Ishikawa (cell line): Measurements from ENCODE around the gene AKNA.

ENCODE experiments used
- CEBPB ChIP-seq: IDR thresholded peaks from 2 replicates; pipeline ENCODE4 v1.6.1; 2012
- CREB1 ChIP-seq: IDR thresholded peaks from 2 replicates; pipeline ENCODE4 v1.6.1; 2012; ENCODE audit warnings: low read depth
- EP300 ChIP-seq: IDR thresholded peaks from 2 replicates; pipeline ENCODE4 v1.6.1; 2012; ENCODE audit warnings: borderline replicate concordance
- FOXM1 ChIP-seq: IDR thresholded peaks from 2 replicates; pipeline ENCODE4 v1.6.1; 2012; ENCODE audit warnings: low read depth, borderline replicate concordance
- NFIC ChIP-seq: IDR thresholded peaks from 2 replicates; pipeline ENCODE4 v1.6.1; 2012
- RAD21 ChIP-seq: IDR thresholded peaks from 2 replicates; pipeline ENCODE4 v1.6.1; 2012; ENCODE audit warnings: low read depth
- TAF1 ChIP-seq: IDR thresholded peaks from 2 replicates; pipeline ENCODE4 v1.6.1; 2012; ENCODE audit warnings: low read depth, mild to moderate bottlenecking
- TCF12 ChIP-seq: IDR thresholded peaks from 2 replicates; pipeline ENCODE4 v1.6.1; 2012; ENCODE audit warnings: low read depth
- TEAD4 ChIP-seq: IDR thresholded peaks from 2 replicates; pipeline ENCODE4 v1.6.1; 2012
- USF1 ChIP-seq: IDR thresholded peaks from 2 replicates; pipeline ENCODE4 v1.6.1; 2012
- YY1 ChIP-seq: IDR thresholded peaks from 2 replicates; pipeline ENCODE4 v1.6.1; 2012; ENCODE audit warnings: low read depth
- TF ChIP-seq, protein P1 (sequence below): IDR thresholded peaks from 2 replicates; pipeline ENCODE4 v1.6.1; 2012; ENCODE audit warnings: low read depth, mild to moderate bottlenecking
- TF ChIP-seq, protein P2 (sequence below): IDR thresholded peaks from 2 replicates; pipeline ENCODE4 v1.6.1; 2012

DNA sequence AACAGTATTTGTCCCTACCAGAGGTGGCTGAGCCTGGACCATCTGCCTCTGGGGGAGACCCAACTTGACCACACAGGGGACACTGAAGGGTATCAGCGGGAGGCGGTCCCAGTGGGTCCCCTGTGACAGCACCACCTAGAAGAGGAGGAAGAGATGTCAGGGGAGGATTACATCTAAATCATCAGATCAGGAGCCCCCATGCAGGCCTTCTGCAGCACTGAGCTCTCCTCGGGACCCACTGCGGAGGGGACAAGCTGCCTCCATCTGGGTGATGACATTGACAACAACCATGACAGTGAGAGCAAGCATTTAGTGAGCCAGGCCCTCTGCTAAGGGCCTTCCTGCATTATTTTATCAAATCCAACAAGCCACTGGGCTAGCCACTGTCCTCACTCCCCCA is 45.8 kb downstream of the AKNA start:
- TF ChIP-seq EP300 (no peak), CEBPB (no peak), RAD21 (no peak), FOXM1 (no peak), TEAD4 (no peak), TAF1 (no peak), USF1 (no peak), CREB1 (no peak), TCF12 (no peak), YY1 (no peak), NFIC (no peak)
- TF ChIP-seq, protein P1, sequence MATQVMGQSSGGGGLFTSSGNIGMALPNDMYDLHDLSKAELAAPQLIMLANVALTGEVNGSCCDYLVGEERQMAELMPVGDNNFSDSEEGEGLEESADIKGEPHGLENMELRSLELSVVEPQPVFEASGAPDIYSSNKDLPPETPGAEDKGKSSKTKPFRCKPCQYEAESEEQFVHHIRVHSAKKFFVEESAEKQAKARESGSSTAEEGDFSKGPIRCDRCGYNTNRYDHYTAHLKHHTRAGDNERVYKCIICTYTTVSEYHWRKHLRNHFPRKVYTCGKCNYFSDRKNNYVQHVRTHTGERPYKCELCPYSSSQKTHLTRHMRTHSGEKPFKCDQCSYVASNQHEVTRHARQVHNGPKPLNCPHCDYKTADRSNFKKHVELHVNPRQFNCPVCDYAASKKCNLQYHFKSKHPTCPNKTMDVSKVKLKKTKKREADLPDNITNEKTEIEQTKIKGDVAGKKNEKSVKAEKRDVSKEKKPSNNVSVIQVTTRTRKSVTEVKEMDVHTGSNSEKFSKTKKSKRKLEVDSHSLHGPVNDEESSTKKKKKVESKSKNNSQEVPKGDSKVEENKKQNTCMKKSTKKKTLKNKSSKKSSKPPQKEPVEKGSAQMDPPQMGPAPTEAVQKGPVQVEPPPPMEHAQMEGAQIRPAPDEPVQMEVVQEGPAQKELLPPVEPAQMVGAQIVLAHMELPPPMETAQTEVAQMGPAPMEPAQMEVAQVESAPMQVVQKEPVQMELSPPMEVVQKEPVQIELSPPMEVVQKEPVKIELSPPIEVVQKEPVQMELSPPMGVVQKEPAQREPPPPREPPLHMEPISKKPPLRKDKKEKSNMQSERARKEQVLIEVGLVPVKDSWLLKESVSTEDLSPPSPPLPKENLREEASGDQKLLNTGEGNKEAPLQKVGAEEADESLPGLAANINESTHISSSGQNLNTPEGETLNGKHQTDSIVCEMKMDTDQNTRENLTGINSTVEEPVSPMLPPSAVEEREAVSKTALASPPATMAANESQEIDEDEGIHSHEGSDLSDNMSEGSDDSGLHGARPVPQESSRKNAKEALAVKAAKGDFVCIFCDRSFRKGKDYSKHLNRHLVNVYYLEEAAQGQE, result no peak
- TF ChIP-seq, protein P2, sequence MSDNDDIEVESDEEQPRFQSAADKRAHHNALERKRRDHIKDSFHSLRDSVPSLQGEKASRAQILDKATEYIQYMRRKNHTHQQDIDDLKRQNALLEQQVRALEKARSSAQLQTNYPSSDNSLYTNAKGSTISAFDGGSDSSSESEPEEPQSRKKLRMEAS, result no peak
